HL-60 (cell line): ENCODE measurements around the gene HPS4.

Experiments used
- DNase-seq, 2 experiments: peaks; one replicate each; pipeline ENCODE4 v3.0.0-alpha.2; 2010 to 2020; ENCODE audit warnings: low read depth in 1 of 2, low spot score in 1 of 2
- H3K27ac ChIP-seq: fragments of 250-450 bp; sonication (Bioruptor Pico); replicated peaks from 2 replicates; pipeline ENCODE4 v1.5.1; 2020; ENCODE audit warnings: mild to moderate bottlenecking, moderate library complexity
- H3K27me3 ChIP-seq: fragments of 250-450 bp; sonication (Bioruptor Pico); 2 replicates; pipeline ENCODE4 v1.5.1; 2021; ENCODE audit warnings: mild to moderate bottlenecking, moderate library complexity; ENCODE audit not compliant: insufficient read depth, poor library complexity, severe bottlenecking
- H3K4me3 ChIP-seq: replicated peaks from 2 replicates; pipeline ENCODE4 v1.5.1; 2011; ENCODE audit warnings: mild to moderate bottlenecking, control low read depth, low read length; ENCODE audit not compliant: insufficient read depth
- CTCF ChIP-seq: IDR thresholded peaks from one replicate; pipeline ENCODE4 v1.5.1; 2011; ENCODE audit warnings: low read length, control low read depth, inconsistent platforms; ENCODE audit not compliant: insufficient read depth
- GABPA ChIP-seq: IDR thresholded peaks from 2 replicates; pipeline ENCODE4 v1.6.1; 2012; ENCODE audit warnings: low read depth
- POLR2AphosphoS5 ChIP-seq: IDR thresholded peaks from 2 replicates; pipeline ENCODE4 v1.6.1; 2012; ENCODE audit warnings: low read depth
- REST ChIP-seq: IDR thresholded peaks from 2 replicates; pipeline ENCODE4 v1.6.1; 2012; ENCODE audit warnings: low read depth; ENCODE audit not compliant: insufficient replicate concordance
- SPI1 ChIP-seq: IDR thresholded peaks from 2 replicates; pipeline ENCODE4 v1.6.1; 2012; ENCODE audit warnings: low read depth, mild to moderate bottlenecking, borderline replicate concordance

The HPS4 gene

GRCh38 chr22:26418620-26419019 is 65.0 kb downstream of the HPS4 start:
- Histone ChIP-seq H3K27me3 (no peaks in the 10 kb centered on the region), H3K4me3 (no peak overlapping the region), H3K27ac (no peak overlapping the region)
- TF ChIP-seq POLR2AphosphoS5 = no peak
- no peak for TF ChIP-seq SPI1
- TF ChIP-seq REST = no peak
- no peak for TF ChIP-seq GABPA
- no peak for TF ChIP-seq CTCF
- DNase-seq = no peak

GRCh38 chr22:26417406-26417805 is 66.2 kb downstream of the HPS4 start:
- TF ChIP-seq POLR2AphosphoS5 (no peak), GABPA (no peak), SPI1 (no peak), REST (no peak), CTCF (no peak)
- Histone ChIP-seq H3K27me3 (no peaks in the 10 kb centered on the region), H3K4me3 (no peak overlapping the region), H3K27ac (no peak overlapping the region)
- DNase-seq = no peak

GRCh38 chr22:26416670-26417276 is 66.8 kb downstream of the HPS4 start:
- DNase-seq = no peak
- H3K27ac ChIP-seq = no peak overlapping the region
- no peak overlapping the region for H3K4me3 ChIP-seq
- H3K27me3 ChIP-seq = no peaks in the 10 kb centered on the region
- TF ChIP-seq SPI1 (no peak), REST (peak; percentile 53)
